Prostate gland (tissue), 2 donors: Measurements from ENCODE around the gene PKP3. TPM values are rescaled to one million over a fixed set of nuclear protein-coding genes. Genes with fewer than 3 reads are reported as not detected.

ENCODE experiments used
- DNase-seq: peaks from one replicate; pipeline ENCODE4 v3.0.0-alpha.2; 2019; ENCODE audit warnings: low spot score
- H3K27ac ChIP-seq, 2 donors: fragments of 200-600 bp; sonication (generic); 2 replicates each; pipeline ENCODE4 v1.5.1; 2017 to 2019
- H3K27me3 ChIP-seq: fragments of 200-600 bp; sonication (generic); replicated peaks from 2 replicates; pipeline ENCODE4 v1.5.1; 2019; ENCODE audit not compliant: insufficient read depth
- H3K36me3 ChIP-seq, 2 donors: fragments of 200-600 bp; sonication (generic); 1 replicate in 1 of 2; 2 replicates in 1 of 2; pipeline versions ENCODE4 v1.5.1 to v1.8.1; 2017 to 2019
- H3K4me1 ChIP-seq: fragments of 200-600 bp; sonication (generic); replicated peaks from 2 replicates; pipeline ENCODE4 v1.5.1; 2019
- H3K4me3 ChIP-seq, 2 donors: fragments of 200-600 bp; sonication (generic); 2 replicates each; pipeline ENCODE4 v1.5.1; 2017 to 2019
- H3K9me3 ChIP-seq: fragments of 200-600 bp; sonication (generic); 2 replicates; pipeline ENCODE4 v1.5.1; 2017
- CTCF ChIP-seq, 4 experiments: fragments of 200-600 bp in 2 of 4; fragments of 450-650 bp in 2 of 4; sonication (generic) in 2 of 4; IDR thresholded peaks; 1 replicate in 3 of 4; 2 replicates in 1 of 4; pipeline ENCODE4 v1.5.1; 2016 to 2019; ENCODE audit warnings: antibody characterized with exemption in 4 of 4, mild to moderate bottlenecking in 2 of 4, moderate library complexity in 2 of 4
- POLR2A ChIP-seq: fragments of 450-650 bp; IDR thresholded peaks from one replicate; pipeline ENCODE4 v1.6.1; 2016; ENCODE audit warnings: antibody characterized with exemption, mild to moderate bottlenecking
- POLR2AphosphoS5 ChIP-seq: sonication (generic); formaldehyde crosslinking; IDR thresholded peaks from one replicate; pipeline ENCODE4 v1.6.1; 2017; ENCODE audit warnings: antibody characterized with exemption
- WGBS: methylation state at CpG from one replicate; pipeline ENCODE4 v1.1.5; 2018; 5-methylcytosine and 5-hydroxymethylcytosine counted together
- intact Hi-C: fragments of 100-400 bp; cut with DNase I; formaldehyde crosslinking; loops from one replicate; pipeline ENCODE4 v1.14.2; 2022
- total RNA-seq, 2 donors: library from RNA; depleted of rRNA; stranded (reverse); fragments of >200 nt; gene quantifications; one replicate each; pipeline ENCODE4 v1.1.0, GENCODE V29; 2016

The PKP3 gene
- total RNA-seq, 2 donors from 2014 or later: 58.6 to 88.4 TPM

- H3K27me3 ChIP-seq: no peaks in the 10 kb centered on the region
- no peak for DNase-seq
- TF ChIP-seq CTCF (IDR thresholded peaks at IDR 0.05) (no peak), POLR2A (no peak), POLR2AphosphoS5 (no peak)
- no peaks in the 10 kb centered on the region for H3K4me1 ChIP-seq
- intact Hi-C loops: no loop called here
- H3K36me3 ChIP-seq: no peaks in the 10 kb centered on the region
- H3K4me3 ChIP-seq: no peak overlapping the region
- no peaks in the 10 kb centered on the region for H3K9me3 ChIP-seq
- WGBS: 87% methylated on average over 38 of the region's 41 CpGs
- H3K27ac ChIP-seq: no peak overlapping the region
Observed at GRCh38 chr11:372809-373715, 20.9 kb upstream of the PKP3 start.

DNA sequence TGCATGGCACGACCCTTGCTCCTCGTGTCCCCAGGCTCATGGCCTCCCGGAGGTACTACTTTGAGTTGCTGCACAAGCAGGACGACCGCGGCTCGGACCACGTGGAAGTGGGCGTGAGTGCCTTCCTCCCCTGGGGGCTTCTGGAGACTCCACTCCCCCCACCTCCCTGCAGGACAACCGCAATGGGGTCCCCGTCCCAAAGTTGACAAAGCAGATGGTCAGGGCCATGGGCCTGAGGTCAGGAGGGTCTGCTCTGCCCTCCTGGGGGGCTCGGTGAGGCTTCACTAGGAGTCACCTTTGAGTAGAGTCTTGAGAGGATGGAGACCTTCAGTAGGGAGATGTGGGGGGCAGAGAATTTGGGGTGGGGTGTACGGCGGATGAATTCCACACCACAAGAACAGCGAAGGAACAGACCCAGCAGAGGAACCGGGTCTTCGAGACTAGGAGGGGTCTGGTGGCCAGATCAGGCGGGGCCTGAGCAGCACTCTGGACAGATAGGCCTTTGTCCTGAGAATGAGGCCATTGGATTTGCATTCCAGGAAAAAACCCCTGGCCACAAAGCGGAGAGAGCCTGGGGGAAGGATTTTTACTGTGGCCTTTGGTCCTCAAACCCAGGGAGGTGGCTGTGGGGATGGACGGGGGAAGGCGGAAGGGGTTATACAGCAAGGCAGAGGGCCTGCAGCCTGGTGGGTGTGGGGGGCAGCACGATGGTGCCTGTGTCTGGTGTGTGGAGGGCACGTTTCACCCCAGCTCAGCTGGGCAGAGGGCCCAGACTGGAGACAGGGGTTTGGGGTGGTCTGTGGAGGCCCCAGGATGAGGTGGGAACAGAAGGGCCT lies 20.1 kb upstream of the PKP3 start:
- H3K27me3 ChIP-seq: no peaks in the 10 kb centered on the region
- H3K9me3 ChIP-seq: no peaks in the 10 kb centered on the region
- intact Hi-C loops: no loop called here
- DNase-seq: no peak
- TF ChIP-seq POLR2AphosphoS5 (no peak), CTCF (IDR thresholded peaks at IDR 0.05) (no peak), POLR2A (no peak)
- H3K36me3 ChIP-seq: no peaks in the 10 kb centered on the region
- WGBS: 93% methylated on average over 23 of the region's 23 CpGs
- H3K4me1 ChIP-seq: no peaks in the 10 kb centered on the region
- no peak overlapping the region for H3K4me3 ChIP-seq
- no peak overlapping the region for H3K27ac ChIP-seq

GRCh38 chr11:375065-376025 lies 18.7 kb upstream of the PKP3 start:
- H3K27ac ChIP-seq: no peak overlapping the region
- H3K9me3 ChIP-seq: no peaks in the 10 kb centered on the region
- H3K27me3 ChIP-seq: no peaks in the 10 kb centered on the region
- no peak for DNase-seq
- intact Hi-C loops: no loop called here
- H3K36me3 ChIP-seq: no peaks in the 10 kb centered on the region
- no peak for TF ChIP-seq POLR2A
- TF ChIP-seq POLR2AphosphoS5: no peak
- TF ChIP-seq CTCF (IDR thresholded peaks at IDR 0.05): no peak
- H3K4me1 ChIP-seq: no peaks in the 10 kb centered on the region
- H3K4me3 ChIP-seq: no peak overlapping the region
- WGBS: 90% methylated on average over 41 of the region's 41 CpGs

GRCh38 chr11:376531-377173 lies 17.4 kb upstream of the PKP3 start:
- Histone ChIP-seq H3K27ac (no peak overlapping the region), H3K4me3 (no peak overlapping the region), H3K9me3 (no peaks in the 10 kb centered on the region), H3K4me1 (no peaks in the 10 kb centered on the region), H3K27me3 (no peaks in the 10 kb centered on the region), H3K36me3 (no peaks in the 10 kb centered on the region)
- intact Hi-C loops: no loop called here
- 96% methylated on average over 67 of the region's 70 CpGs for WGBS
- no peak for DNase-seq
- TF ChIP-seq CTCF (IDR thresholded peaks at IDR 0.05): no peak
- TF ChIP-seq POLR2AphosphoS5: no peak
- no peak for TF ChIP-seq POLR2A
